Measurements from ENCODE around the gene DAB2IP. TPM values are rescaled to one million over a fixed set of nuclear protein-coding genes. Genes with fewer than 3 reads are reported as not detected.

Gene DAB2IP
- total and polyA plus RNA-seq, 2 of the 4 experiments (the other 2 are of a cell fraction) = 5.6 to 17.2 TPM

GRCh38 chr9:121738411-121738810 is 87.0 kb downstream of the DAB2IP start:
- dilution Hi-C loops (cut with HindIII; ENCODE audit: low sequenced_read_pairs, unreplicated experiment) = no loop called here
- peaks cover 26 to 81% of the 10 kb centered on the region in 2 experiments for H3K79me1 ChIP-seq (ENCODE audit: low read depth in 1 of 2, low read length in 2 of 2)
- POLR2A ChIA-PET (ENCODE audit: unreplicated experiment) = no interaction called here
- no peaks in the 10 kb centered on the region for H3K36me3 ChIP-seq (ENCODE audit: control insufficient read depth, insufficient read depth, low read length)
- H4K91ac ChIP-seq (ENCODE audit: insufficient read depth, low read depth, low read length) = no peak overlapping the region
- ATAC-seq (ENCODE audit: low read depth) (no peak), DNase-seq (no peak)
- H2BK120ac ChIP-seq (ENCODE audit: low read depth, low read length) = no peak overlapping the region
- H3K4me1 ChIP-seq (ENCODE audit: control insufficient read depth, insufficient read depth, low read length) = peaks cover 37% of the 10 kb centered on the region
- H2AFZ ChIP-seq (replicated peaks; ENCODE audit: low read length, poor library complexity) = no peak overlapping the region
- H2BK5ac ChIP-seq (ENCODE audit: low read depth, low read length, poor library complexity, severe bottlenecking) = no peak overlapping the region
- H3K9me3 ChIP-seq (ENCODE audit: control insufficient read depth, insufficient read depth, low read length) = no peaks in the 10 kb centered on the region
- H3K4ac ChIP-seq (ENCODE audit: low read depth, low read length) = no peak overlapping the region
- H4K5ac ChIP-seq (ENCODE audit: low read depth, low read length) = no peak overlapping the region
- no peak overlapping the region for H4K8ac ChIP-seq (ENCODE audit: low read depth in 2 of 2, low read length in 2 of 2)
- no peak overlapping the region for H3K23ac ChIP-seq (ENCODE audit: low read depth, low read length)
- no peaks in the 10 kb centered on the region for H3K27me3 ChIP-seq (ENCODE audit: control insufficient read depth, insufficient read depth, low read length)
- H4K20me1 ChIP-seq (ENCODE audit: insufficient read depth, low read length) = peaks cover 14% of the 10 kb centered on the region
- H3K4me3 ChIP-seq (ENCODE audit: insufficient read depth, low read depth, low read length) = no peak overlapping the region
- in situ Hi-C loops (cut with MboI; ENCODE audit: low sequenced_read_pairs) = no loop called here
- peak overlapping the region; percentile 12 for H2AK9ac ChIP-seq (replicated peaks; ENCODE audit: low read depth, low read length, poor library complexity)
- no peak overlapping the region for H3K27ac ChIP-seq (ENCODE audit: insufficient read depth, low read length)
- TF ChIP-seq MXI1 (IDR thresholded peaks at IDR 0.05; ENCODE audit: borderline replicate concordance, low read depth, low read length) (no peak), MAZ (IDR thresholded peaks at IDR 0.05; ENCODE audit: borderline replicate concordance, low read depth, low read length) (no peak), CHD1 (IDR thresholded peaks at IDR 0.05; ENCODE audit: low read depth, low read length) (no peak), RFX5 (IDR thresholded peaks at IDR 0.05; ENCODE audit: low read depth, low read length) (no peak), CTCF (conservative IDR thresholded peaks at IDR 0.05; ENCODE audit: low read depth, low read length) (no peak), RAD21 (IDR thresholded peaks at IDR 0.05; ENCODE audit: low read length) (no peak), NFE2L2 (IDR thresholded peaks at IDR 0.05; ENCODE audit: low read depth, low read length) (no peak), BHLHE40 (IDR thresholded peaks at IDR 0.05; ENCODE audit: low read depth, low read length) (no peak), RCOR1 (IDR thresholded peaks at IDR 0.05; ENCODE audit: insufficient replicate concordance, low read length) (no peak), SMC3 (IDR thresholded peaks at IDR 0.05; ENCODE audit: low read depth, low read length) (no peak), FOS (IDR thresholded peaks at IDR 0.05; ENCODE audit: low read depth, low read length) (no peak)
- TF ChIP-seq, protein P1, sequence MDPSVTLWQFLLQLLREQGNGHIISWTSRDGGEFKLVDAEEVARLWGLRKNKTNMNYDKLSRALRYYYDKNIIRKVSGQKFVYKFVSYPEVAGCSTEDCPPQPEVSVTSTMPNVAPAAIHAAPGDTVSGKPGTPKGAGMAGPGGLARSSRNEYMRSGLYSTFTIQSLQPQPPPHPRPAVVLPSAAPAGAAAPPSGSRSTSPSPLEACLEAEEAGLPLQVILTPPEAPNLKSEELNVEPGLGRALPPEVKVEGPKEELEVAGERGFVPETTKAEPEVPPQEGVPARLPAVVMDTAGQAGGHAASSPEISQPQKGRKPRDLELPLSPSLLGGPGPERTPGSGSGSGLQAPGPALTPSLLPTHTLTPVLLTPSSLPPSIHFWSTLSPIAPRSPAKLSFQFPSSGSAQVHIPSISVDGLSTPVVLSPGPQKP (IDR thresholded peaks at IDR 0.05; ENCODE audit: borderline replicate concordance, low read depth, low read length) = no peak
- 0 out of 3 replicates have a peak overlapping the region, but pooled peaks have one; percentile 17 for H2BK15ac ChIP-seq (ENCODE audit: low read depth, low read length)
- CTCF ChIA-PET = interaction anchor here (0.6 to 1.3 kb wide), 2 partner anchors 131 to 248 kb away, joined by 3 to 4 read pairs; no protein-coding TSS in a partner anchor
- no peak overlapping the region for H3K18ac ChIP-seq (ENCODE audit: low read depth, low read length)
- H3K56ac ChIP-seq (ENCODE audit: extremely low read depth, insufficient read depth, low read length) = no peak overlapping the region
- WGBS, 2 experiments (ENCODE audit: extremely low coverage in 2 of 2, insufficient read length in 1 of 2) = no CpG with 5 or more reads among the region's 2 CpGs
- H3K9me1 ChIP-seq (ENCODE audit: insufficient read depth, low read length) = peaks cover 24% of the 10 kb centered on the region
- no peak overlapping the region for H3K9ac ChIP-seq (ENCODE audit: low read depth, low read length)
- no peak overlapping the region for H3K4me2 ChIP-seq (ENCODE audit: low read depth, low read length)
- 0 out of 2 replicates have a peak overlapping the region, but pooled peaks have one; percentile 19 for H2BK20ac ChIP-seq (ENCODE audit: low read depth, low read length)
- intact Hi-C loops (cut with micrococcal nuclease) = no loop called here
- H2AK5ac ChIP-seq (ENCODE audit: low read depth, low read length) = peak overlapping the region; percentile 26; the same call in 1 of the 2 replicates
- no TSS peak for BruUV-seq (replicated peaks)
- H3K14ac ChIP-seq (replicated peaks; ENCODE audit: low read depth, low read length) = peak overlapping the region; percentile 34; the same call in 1 of the 2 replicates
